Mammary epithelial cell (primary cell): ENCODE data around the gene OR1M1.

ENCODE experiments used
- CTCF ChIP-seq, 2 donors: IDR thresholded peaks in 1 of 2; conservative IDR thresholded peaks in 1 of 2; 2 replicates each; pipeline ENCODE4 v1.5.1; 2011 to 2012; ENCODE audit warnings: inconsistent platforms in 2 of 2, low read length in 2 of 2, mild to moderate bottlenecking in 2 of 2, control low read depth in 1 of 2, low read depth in 1 of 2; ENCODE audit not compliant: insufficient read depth in 1 of 2; ENCODE audit errors: extremely low read depth in 1 of 2
- EZH2 ChIP-seq: IDR thresholded peaks from 2 replicates; pipeline ENCODE4 v1.6.1; 2012; ENCODE audit warnings: low read length, inconsistent platforms, borderline replicate concordance

- TF ChIP-seq CTCF (conservative IDR thresholded peaks at IDR 0.05 in 1 of 2, IDR thresholded peaks at IDR 0.05 in 1 of 2; ENCODE audit: extremely low read depth in 1 of 2, insufficient read depth in 1 of 2, low read depth in 1 of 2, low read length in 2 of 2) (no peak), EZH2 (no peak)
Observed at GRCh38 chr19:9116547-9116946, 29.7 kb downstream of the OR1M1 start.
